Upper lobe of right lung (tissue), 1 donor: ENCODE measurements around the gene NCOA5. TPM values are rescaled to one million over a fixed set of nuclear protein-coding genes. Genes with fewer than 3 reads are reported as not detected.

Experiments
- ATAC-seq: fragments of 200-7000 bp; cut with Tn5 transposase; one replicate; pipeline ENCODE4 v1.9.1; 2020; ENCODE audit warnings: mild to moderate bottlenecking, moderate library complexity
- DNase-seq: peaks from one replicate; pipeline ENCODE4 v3.0.0-alpha.2; 2020
- H3K27ac ChIP-seq: fragments of 200-600 bp; one replicate; pipeline ENCODE4 v1.8.0; 2022
- H3K27me3 ChIP-seq: fragments of 200-600 bp; one replicate; pipeline ENCODE4 v1.8.0; 2022; ENCODE audit warnings: mild to moderate bottlenecking
- H3K36me3 ChIP-seq: fragments of 200-600 bp; one replicate; pipeline ENCODE4 v1.8.0; 2022
- H3K4me1 ChIP-seq: fragments of 200-600 bp; one replicate; pipeline ENCODE4 v1.8.0; 2022
- H3K4me3 ChIP-seq: fragments of 200-600 bp; one replicate; pipeline ENCODE4 v1.8.0; 2022; ENCODE audit warnings: mild to moderate bottlenecking
- H3K9me3 ChIP-seq: fragments of 200-600 bp; one replicate; pipeline ENCODE4 v1.8.0; 2022
- intact Hi-C: fragments of 100-400 bp; cut with DNase I; formaldehyde crosslinking; loops from one replicate; pipeline ENCODE4 v1.11.0; 2022
- total RNA-seq: library from RNA; stranded (reverse); fragmentation: NEBNext Ultra II Directional; extraction: Animal tissue kit (Norgen Biotek cat#: 25700); gene quantifications from one replicate; pipeline ENCODE4 v1.2.1, GENCODE V29; 2021
- TF ChIP-seq, protein P1 (sequence below): fragments of 200-600 bp; IDR thresholded peaks from one replicate; pipeline ENCODE4 v1.8.0; 2022; ENCODE audit warnings: antibody characterized with exemption
- donor health status: DM: no; HTN: yes; CAD: no; lungs with severe emphysema.

Gene NCOA5
- total RNA-seq, 1 donor from 2014 or later = 28.7 TPM

DNA sequence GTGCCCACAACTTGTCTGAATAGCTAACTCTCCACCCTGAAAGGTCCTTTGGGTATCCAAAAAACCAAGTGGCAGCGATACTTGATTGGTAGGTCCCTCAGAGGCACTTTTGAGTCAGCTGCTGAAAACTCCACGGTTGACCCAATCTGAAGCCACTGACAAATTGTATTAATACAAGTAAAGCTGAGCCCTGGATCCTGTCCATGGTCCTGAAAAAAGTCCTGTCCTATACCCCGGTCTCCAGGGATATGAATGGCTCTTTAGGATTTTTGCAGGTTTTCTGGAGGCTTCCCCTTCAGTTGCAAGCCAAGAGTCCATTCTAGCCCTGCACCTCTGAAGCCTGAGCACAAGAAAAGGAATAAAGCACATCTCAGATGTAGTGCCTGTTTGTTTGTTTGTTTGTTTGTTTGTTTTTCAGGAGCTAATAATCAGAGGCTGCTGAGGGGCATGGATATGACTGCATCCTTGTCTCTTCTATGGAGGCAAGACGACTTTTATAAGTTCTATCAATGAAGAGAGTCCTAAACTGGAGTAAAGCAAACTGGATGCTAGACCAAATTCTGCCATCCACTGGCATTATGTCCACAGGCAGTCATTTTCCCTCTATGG, 62.4 kb downstream of the NCOA5 start:
- TF ChIP-seq, protein P1, sequence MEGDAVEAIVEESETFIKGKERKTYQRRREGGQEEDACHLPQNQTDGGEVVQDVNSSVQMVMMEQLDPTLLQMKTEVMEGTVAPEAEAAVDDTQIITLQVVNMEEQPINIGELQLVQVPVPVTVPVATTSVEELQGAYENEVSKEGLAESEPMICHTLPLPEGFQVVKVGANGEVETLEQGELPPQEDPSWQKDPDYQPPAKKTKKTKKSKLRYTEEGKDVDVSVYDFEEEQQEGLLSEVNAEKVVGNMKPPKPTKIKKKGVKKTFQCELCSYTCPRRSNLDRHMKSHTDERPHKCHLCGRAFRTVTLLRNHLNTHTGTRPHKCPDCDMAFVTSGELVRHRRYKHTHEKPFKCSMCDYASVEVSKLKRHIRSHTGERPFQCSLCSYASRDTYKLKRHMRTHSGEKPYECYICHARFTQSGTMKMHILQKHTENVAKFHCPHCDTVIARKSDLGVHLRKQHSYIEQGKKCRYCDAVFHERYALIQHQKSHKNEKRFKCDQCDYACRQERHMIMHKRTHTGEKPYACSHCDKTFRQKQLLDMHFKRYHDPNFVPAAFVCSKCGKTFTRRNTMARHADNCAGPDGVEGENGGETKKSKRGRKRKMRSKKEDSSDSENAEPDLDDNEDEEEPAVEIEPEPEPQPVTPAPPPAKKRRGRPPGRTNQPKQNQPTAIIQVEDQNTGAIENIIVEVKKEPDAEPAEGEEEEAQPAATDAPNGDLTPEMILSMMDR = no peak
- Histone ChIP-seq H3K4me3 (no peak overlapping the region), H3K4me1 (peaks cover 3% of the 10 kb centered on the region), H3K36me3 (no peaks in the 10 kb centered on the region), H3K9me3 (no peaks in the 10 kb centered on the region), H3K27ac (no peak overlapping the region), H3K27me3 (peaks cover 83% of the 10 kb centered on the region)
- ATAC-seq = no peak
- DNase-seq = no peak
- intact Hi-C loops = no loop called here

DNA sequence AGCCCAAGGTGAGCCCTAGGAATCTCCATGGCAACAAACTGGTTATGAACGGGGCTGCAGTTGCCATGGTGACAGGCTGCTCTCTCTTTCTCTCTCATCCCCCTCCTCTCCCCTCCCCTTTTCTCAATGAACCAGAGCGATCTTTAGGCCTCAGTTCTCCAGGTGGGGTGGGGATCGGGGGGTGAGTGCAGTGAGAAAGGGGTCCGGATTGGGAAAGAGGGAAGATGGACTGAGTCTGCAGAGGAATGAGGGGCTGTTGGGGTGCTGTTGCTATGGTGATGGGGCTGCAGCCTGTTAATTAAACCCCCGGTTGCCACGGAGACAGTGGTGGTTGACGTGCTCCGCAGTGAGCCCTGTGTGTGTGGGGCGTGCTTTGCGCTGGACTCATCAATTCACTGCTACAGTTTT, 64.4 kb downstream of the NCOA5 start:
- Histone ChIP-seq H3K36me3 (no peaks in the 10 kb centered on the region), H3K27me3 (peaks cover 78% of the 10 kb centered on the region), H3K4me3 (no peak overlapping the region), H3K4me1 (peaks cover 7% of the 10 kb centered on the region), H3K27ac (no peak overlapping the region), H3K9me3 (no peaks in the 10 kb centered on the region)
- TF ChIP-seq, protein P1 = no peak
- no peak for ATAC-seq
- DNase-seq = no peak
- intact Hi-C loops = no loop called here

DNA sequence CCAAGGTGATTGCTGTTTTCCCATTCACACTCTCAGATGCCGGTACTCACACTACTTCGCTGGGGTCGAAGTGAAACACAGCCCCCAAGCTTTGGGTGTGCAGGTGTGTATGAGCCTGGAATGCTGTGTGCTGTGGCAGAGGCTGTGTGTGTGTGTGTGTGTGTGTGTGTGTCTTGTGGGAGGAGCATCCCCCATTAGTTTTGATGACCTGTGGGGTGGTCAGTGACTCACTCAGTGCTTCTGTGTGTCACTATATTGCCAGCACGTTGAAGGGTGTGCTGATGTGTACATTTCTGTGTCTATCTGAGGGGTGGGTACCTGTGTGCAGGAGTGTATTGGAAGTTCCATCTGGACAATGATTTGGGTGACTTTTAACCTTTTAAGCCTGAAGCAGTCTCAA, 65.8 kb downstream of the NCOA5 start:
- H3K27me3 ChIP-seq = peaks cover 72% of the 10 kb centered on the region
- TF ChIP-seq, protein P1 = no peak

DNA sequence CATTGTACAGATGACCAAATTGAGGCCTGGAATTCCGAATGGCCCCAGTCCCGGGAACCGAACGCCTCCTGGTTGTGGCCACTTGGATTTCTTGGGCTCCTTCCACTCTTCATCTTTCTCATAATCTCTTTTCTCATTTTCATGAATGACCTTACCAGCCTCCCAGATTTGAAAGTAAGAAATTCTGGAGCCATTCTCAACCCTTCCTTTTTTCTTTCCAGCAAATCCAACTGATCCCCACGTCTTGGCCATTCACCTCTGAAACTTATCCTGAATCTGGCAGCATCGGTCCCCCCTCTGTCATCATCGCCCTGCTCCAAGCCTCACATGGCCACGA, 66.6 kb downstream of the NCOA5 start:
- DNase-seq (no peak), ATAC-seq (no peak)
- intact Hi-C loops = no loop called here
- H3K9me3 ChIP-seq = no peaks in the 10 kb centered on the region
- H3K27me3 ChIP-seq = peaks cover 70% of the 10 kb centered on the region
- H3K4me1 ChIP-seq = peaks cover 7% of the 10 kb centered on the region
- TF ChIP-seq, protein P1 = no peak
- no peak overlapping the region for H3K27ac ChIP-seq
- no peaks in the 10 kb centered on the region for H3K36me3 ChIP-seq
- H3K4me3 ChIP-seq = no peak overlapping the region

More for the DNA sequence above, 65.8 kb downstream of the NCOA5 start:
- Histone ChIP-seq H3K9me3 (no peaks in the 10 kb centered on the region), H3K4me1 (peaks cover 7% of the 10 kb centered on the region), H3K27ac (no peak overlapping the region), H3K36me3 (no peaks in the 10 kb centered on the region), H3K4me3 (no peak overlapping the region)
- intact Hi-C loops = no loop called here
- no peak for DNase-seq
- no peak for ATAC-seq

DNA sequence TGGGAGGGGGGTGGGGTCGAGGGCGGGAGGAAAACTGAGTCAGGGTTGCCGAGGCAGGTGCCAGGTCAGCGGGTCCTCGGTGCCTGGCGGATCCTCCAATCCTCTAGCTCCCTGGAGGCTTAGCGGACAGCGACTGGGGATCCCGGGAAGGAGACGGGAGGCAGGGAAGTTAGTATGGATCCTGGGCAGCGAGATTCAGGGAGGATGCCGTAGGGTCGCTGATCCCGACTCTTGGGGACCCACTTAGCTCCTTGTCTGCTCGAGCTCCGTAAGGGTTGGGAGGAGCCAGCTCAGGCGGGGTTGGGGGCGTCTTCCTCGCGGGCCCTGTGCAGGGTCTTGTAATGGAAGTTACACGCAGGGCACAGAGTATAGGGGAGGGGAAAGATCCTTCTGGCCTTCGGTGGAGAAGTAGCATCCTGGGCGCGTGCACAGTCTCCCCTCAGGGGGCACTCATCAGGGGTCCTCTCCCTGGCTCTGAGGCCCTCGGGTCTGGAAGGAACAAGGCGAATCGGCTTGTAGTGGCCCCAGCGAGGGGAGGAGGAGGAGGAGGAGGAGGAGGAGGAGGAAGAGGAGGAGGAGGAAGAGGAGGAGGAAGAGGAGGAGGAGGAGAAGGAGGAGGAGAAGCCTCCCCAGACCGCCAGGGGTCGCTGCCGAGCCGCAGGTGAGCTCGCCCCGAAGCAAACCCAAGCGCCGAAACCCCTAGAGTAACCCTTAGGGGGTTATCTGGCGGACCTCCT, 67.2 kb downstream of the NCOA5 start:
- intact Hi-C loops = no loop called here
- H3K4me1 ChIP-seq = peaks cover 7% of the 10 kb centered on the region
- ATAC-seq = peak; percentile 78
- peak overlapping the region; percentile 44 for H3K4me3 ChIP-seq
- H3K9me3 ChIP-seq = no peaks in the 10 kb centered on the region
- no peak overlapping the region for H3K27ac ChIP-seq
- DNase-seq = peak; percentile 81
- TF ChIP-seq, protein P1 = peak; percentile 69
- peaks cover 64% of the 10 kb centered on the region for H3K27me3 ChIP-seq
- no peaks in the 10 kb centered on the region for H3K36me3 ChIP-seq
